ENCODE measurements around the gene CD36.

- TF ChIP-seq, protein P1, sequence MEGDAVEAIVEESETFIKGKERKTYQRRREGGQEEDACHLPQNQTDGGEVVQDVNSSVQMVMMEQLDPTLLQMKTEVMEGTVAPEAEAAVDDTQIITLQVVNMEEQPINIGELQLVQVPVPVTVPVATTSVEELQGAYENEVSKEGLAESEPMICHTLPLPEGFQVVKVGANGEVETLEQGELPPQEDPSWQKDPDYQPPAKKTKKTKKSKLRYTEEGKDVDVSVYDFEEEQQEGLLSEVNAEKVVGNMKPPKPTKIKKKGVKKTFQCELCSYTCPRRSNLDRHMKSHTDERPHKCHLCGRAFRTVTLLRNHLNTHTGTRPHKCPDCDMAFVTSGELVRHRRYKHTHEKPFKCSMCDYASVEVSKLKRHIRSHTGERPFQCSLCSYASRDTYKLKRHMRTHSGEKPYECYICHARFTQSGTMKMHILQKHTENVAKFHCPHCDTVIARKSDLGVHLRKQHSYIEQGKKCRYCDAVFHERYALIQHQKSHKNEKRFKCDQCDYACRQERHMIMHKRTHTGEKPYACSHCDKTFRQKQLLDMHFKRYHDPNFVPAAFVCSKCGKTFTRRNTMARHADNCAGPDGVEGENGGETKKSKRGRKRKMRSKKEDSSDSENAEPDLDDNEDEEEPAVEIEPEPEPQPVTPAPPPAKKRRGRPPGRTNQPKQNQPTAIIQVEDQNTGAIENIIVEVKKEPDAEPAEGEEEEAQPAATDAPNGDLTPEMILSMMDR (IDR thresholded peaks at IDR 0.05 in 4 of 5, conservative IDR thresholded peaks at IDR 0.05 in 1 of 5), result no peak
- TF ChIP-seq POLR2A (IDR thresholded peaks at IDR 0.05), result peak in 1 of 2 donors; percentile 14
These were observed 1.7 kb upstream of the CD36 start for GRCh38 chr7:80636709-80637108.

Measured in gastrocnemius medialis (tissue), 4 donors.